T-helper 22 cell (primary cell): ENCODE data around the gene HEXB.
"Not testable (repeated sequence)": the region's sequence is repeated elsewhere in the genome, so short reads cannot be mapped to it uniquely, and the experiment has no call there.

Experiments
- DNase-seq: peaks from one replicate; pipeline ENCODE4 v3.0.0-alpha.2; 2020; ENCODE audit warnings: low read depth

HEXB gene

DNA sequence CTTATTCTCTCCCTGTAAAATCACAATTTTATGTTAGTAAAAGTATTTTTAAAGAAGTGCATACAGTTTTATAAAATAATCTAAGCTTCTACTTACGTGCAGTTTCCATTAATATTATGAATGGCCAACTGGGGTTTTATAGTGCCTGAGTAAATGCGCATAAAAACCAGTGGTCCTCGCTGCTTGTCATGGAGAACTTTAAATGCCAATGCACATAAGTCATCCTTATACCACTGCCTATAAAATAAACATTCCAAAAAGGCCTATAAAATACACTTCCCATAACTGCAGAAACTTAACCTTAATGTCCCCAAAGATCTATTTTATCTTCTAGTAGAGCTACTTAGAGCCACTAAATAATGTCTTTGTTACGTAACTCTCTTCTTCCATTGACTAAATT lies 53.4 kb downstream of the HEXB start:
- DNase-seq, result no peak

DNA sequence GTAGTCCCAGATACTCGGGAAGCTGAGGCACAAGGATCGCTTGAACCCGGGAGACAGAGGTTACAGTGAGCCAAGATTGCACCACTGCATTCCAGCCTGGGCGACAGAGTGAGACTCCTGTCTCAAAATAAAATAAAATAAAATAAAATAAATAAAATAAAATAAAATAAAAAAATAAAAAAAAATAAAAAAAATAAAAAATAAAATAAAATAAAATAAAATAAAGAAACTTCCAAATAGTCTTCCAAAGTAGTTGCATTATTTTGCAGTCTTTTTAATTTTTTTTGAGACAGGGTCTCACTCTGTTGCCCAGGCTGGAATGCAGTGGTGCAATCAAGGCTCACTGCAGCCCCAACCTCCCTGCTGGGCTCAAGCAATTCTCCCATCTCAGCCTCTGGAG lies 63.7 kb downstream of the HEXB start:
- not testable (repeated sequence) for DNase-seq

DNA sequence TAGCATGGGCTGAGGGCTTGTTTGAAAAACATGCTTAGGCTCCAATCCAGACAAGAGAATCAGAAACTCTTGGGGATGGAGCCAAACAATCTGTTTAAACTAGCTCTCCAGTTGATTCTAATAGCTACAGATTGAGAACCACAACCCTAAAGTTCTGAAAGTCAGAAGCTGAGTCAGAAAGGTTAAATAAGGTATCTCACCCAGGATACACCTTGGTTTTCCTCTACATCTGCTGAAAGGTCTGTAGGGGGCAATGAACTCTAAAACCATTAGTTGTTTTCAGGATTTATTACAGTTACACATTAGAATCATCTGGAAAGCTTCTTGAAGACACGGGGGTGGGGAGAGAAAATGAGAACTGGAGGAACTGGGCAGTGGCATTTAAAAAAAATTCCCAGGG lies 76.2 kb downstream of the HEXB start:
- no peak for DNase-seq

DNA sequence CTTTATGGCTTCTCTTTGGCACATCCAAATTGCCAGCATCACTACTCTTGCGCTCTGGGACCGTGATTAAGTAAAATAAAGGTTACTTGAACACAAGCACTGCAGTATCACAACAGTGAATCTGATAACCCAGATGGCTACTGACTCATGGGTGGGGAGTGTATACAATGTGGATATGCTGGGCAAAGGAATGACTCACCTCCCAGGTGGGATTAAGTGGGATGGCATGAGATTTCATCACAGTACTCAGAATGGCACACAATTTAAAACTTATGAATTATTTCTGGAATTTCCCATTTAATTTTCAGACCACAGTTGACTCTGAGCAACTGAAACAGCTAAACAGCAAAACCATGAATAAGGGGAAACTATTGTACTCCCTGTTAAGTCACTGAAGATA lies 77.6 kb downstream of the HEXB start:
- no peak for DNase-seq

DNA sequence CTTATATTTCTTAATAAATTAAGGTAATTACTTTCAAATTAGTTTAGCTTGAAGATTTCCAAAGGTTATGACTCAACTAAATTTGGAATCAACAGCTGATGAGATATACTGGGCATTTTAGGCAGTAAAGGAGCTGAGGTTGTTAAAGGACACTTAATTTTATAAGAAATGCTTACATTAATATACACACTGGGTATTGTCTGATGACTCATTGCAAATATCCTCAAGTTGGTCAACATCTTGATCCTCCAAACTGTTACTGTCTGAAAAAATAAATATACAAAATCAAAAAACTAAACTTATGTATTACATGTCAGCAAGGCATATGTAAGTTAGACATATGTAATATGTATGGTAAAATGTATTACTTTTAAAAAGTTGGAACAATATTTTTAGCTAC lies 78.5 kb downstream of the HEXB start:
- DNase-seq, result no peak

DNA sequence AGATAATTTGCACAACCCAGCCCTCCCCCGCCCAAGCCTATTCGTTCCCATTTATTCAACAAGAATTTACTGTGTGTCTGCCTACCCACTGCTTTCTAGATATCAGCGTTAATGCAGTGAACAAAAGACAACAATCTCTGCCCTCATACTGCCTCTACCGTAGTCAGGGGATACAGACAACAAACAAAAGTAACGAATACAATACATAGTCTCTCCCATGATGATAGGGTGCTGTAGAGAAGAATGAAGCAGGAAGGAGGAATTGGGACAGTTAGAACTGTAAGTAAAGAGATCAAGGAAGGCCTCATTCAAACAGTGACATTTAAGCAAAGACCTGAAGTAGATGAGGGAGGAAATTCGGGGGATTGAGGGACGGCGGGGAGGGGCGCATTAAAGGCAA lies 80.2 kb downstream of the HEXB start:
- DNase-seq, result no peak

DNA sequence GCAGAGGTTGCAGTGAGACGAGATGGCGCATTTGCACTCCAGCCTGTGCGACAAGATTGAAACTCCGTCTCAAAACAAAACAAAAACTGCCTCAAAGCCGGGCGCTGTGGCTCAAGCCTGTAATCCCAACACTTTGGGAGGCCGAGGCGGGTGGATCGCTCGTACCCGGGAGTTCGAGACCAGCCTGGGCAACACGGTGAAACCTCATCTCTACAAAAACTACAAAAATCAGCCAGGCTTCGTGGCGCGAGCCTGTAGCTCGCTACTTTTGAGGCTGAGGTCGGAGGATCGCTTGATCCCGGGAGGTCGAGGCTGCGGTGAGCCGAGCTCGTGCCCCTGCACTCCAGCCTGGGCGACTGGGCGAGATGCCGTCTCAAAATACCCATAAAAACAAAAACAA lies 80.9 kb downstream of the HEXB start:
- DNase-seq, result no peak

DNA sequence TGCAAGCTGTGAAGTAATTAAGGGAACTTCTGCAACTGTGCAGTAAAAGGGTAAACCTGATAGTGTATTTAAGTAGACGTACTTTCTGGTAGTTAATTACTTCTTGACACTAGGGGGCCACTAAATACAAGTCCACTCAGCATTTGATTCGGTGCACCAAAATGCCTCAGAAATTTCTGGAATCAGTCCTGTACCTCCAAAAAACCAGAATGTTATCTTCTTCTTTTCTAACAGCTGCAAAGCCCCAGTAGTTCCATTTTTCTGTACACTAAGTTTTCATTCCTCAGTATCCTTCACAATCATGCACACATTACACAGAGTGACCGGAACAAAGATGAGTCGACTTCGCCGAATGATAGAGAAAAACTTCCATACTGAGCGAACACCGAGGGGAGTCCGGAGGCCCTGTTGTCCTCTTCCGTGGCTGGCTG lies 81.4 kb downstream of the HEXB start:
- DNase-seq, result no peak

DNA sequence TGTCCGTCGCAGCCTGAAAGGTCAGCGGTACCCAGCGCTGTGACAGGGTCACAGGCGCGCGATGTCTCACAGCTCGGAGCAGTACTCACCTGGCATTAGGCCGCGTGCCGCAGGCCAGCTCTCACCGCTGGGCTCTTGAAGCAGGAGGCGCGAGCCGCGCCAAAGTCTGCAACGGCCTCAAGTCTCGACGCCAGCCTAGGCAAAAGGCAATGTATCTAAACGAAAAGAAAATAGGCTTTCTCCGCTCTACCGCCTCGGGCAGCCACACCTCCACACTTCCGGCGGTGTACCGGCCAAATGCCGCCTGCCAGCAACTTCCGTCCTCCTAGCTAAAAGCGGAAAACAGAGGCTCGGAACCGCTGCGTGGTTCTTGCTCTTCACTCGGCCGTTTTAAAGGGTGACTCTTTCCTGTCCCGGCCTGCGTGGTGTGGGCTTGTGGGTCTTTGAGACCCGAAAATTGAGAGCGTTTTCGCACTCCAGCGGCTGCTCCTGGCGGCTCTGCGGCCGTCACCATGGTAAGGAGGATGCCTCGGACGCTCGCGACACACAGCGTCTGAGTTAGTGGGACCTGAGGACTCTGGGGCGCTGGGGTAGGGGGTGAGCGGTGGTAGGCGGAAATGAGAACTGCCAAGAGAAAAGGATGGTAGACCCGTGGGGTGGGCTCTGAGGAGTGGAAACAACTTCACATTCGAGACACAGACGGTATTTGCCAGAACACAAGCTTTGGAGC lies 82.0 kb downstream of the HEXB start, which contains the start of the genes GFM2 and NSA2:
Gene GFM2 (minus strand): TSS at position 269 of the 730 bp plus-strand sequence. CDS start 3,375 bp downstream, outside the sequence.
Gene NSA2 (plus strand): TSS at position 401 of the 730 bp plus-strand sequence. CDS start 112 bp downstream, at position 513.
- peak; percentile 86 for DNase-seq

DNA sequence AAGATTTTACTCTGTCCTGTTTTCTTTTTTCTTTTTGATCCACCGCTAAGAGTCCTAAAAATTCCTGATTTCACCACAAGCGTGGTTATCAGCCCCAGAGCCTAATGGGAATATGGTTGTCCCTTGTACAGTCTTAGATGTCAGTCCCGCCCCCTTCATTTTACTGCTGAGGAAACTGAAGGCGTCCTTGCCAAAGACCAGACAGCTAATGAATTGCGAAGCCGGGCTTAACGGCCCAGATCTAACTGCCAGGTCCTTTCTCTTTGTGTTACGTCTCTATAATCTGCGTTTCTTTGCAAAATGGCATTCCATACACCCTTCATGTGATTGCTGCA lies 82.5 kb downstream of the HEXB start:
- DNase-seq, result no peak
